GM12872 (cell line): ENCODE results near the gene SLX9.

Experiments
- CTCF ChIP-seq: IDR thresholded peaks from 3 replicates; pipeline ENCODE4 v1.5.1; 2011; ENCODE audit warnings: low read depth, mild to moderate bottlenecking, low read length, moderate library complexity; ENCODE audit not compliant: insufficient read depth

Gene SLX9

GRCh38 chr21:45022348-45022675 lies 82.5 kb downstream of the SLX9 start:
- TF ChIP-seq CTCF, result no peak

- TF ChIP-seq CTCF, result no peak
Measured at GRCh38 chr21:45022736-45023135, 82.9 kb downstream of the SLX9 start.

GRCh38 chr21:45026066-45026745 lies 86.4 kb downstream of the SLX9 start:
- TF ChIP-seq CTCF, result no peak
